Measurements from ENCODE around the gene APLF.

APLF gene
- total RNA-seq: 10.0 to 20.4 reads per million in 2 experiments

- peak; percentile 97 for DNase-seq (ENCODE audit: low read depth)
Observed at GRCh38 chr2:68467077-68467960, at the start of gene APLF, which contains the start of gene FBXO48. APLF (plus strand) TSS chr2:68467585; CDS start chr2:68467732, 147 bp downstream. FBXO48 (minus strand) TSS chr2:68467294; CDS start chr2:68465145, 2,149 bp downstream.

DNA sequence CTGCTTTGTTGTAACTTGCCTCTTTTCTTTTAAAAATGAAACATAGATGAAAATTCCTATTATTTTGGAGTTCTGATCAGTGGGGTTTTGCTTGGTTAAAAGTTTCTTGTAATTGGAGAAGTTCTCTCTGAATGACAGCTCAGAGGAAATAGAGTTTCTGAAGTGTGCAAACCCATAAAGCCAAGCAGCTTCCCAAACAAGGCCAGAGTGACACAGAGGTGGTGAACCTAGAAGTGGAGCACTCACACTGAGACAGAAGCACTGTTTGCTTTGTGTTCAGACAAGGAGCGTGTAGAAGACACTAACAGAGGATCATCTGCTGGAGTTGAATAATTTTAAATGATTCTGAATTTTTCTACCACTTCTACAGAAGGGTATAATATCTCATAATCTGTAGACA lies 49.5 kb upstream of the APLF start:
- no peak for DNase-seq (ENCODE audit: low read depth)

GRCh38 chr2:68418419-68418818 lies 49.0 kb upstream of the APLF start:
- DNase-seq (ENCODE audit: low read depth): no peak

DNA sequence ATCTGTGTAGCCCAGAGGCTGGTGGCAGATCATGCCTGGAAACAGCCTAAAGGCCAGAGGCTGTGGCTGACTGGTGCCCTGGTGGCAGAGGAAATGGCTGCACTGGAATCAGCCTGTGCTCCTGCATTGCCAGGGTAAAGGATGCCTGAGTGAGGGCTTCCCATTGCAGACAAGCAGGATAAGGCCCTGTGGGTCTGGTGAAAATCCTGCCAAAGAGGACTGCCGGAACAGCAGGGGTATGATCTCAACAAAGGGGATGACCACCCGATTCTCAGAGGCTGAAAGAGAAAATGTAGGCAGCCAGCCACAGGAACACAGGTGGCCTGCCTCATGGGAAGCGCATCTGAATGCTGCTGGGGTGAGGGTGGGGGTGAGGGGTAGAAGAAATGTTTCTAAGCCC lies 48.5 kb upstream of the APLF start:
- DNase-seq (ENCODE audit: low read depth): no peak

DNA sequence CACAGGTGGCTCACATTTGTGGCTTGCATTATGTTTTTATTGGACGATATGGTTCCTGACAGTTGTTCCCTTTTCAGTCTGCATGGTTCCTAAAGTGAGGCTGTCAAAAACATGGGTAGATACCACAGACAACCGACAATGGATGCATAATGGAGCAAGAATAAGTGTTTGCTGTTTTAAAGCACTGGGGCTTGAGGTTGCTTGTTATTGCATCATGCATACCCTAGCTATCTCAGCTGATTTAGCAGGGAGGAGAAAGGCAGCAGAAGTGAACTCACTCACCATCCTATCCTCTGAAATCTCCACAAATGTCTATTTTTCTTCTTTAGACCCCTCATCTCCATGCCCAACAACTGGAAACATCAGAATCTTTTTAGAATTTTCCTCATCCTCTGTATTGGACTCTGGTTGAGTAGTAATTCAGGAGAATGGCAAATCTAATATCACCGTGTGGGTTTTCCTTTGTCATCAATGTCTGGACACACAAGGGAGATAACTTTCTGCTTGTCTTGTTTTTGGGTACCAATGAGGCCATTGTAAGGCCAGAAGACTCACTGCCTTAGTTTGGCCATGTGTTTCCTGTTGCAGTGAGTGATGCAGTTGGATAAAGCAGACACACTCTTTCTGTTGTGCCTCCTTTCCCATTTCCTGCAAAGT lies 47.0 kb upstream of the APLF start:
- DNase-seq (ENCODE audit: low read depth): no peak

DNA sequence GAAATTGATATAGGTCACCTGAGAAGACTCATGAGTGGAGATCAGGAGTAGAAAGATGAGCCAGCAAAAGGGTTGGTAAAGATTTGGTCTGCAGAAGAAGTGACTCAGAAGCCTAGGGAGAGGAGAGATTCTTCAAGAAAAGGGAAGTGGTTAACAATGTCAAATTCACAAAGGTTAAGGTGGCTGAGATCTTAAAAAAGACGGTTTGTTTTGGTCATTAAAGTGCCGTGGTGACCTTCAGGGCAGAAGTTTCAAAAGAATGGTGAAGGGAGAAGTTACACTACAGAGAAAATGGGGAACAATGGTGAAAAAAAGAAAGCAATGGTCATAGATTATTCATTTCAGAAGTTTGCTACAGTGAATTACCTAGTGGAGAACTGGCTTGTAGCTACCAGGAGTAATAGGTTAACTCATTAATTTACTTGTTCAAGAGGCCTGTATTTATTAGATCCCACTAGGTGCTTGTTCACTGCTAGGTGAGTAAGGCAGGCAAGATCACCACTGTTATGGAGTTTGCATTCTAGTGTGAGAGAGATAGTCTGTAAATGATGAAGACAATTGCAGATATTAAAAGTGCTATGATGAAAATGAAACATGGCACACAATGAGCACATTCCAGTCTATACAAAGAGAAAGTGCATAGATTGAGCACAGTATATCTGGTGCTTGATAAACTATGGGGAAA lies 43.3 kb upstream of the APLF start:
- no peak for DNase-seq (ENCODE audit: low read depth)

DNA sequence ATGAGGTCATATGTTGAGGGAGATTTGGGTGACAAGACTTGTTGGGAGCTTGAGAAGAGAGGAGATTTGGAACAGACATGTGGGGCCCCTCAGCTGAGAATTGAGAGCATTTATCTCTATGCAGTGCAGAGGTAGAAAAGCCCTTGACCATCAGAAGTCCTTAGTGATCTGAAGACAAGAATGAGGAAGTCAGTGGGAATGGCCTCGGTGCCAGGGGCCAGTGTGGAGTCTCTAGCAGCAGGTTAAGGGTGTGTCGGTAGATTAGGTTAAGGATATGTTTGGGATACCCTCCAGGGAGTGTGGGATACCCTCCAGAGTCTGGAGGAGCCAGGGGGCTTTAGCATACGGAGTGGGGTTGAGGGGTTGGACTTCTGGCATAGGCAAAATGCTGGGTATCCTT lies 41.9 kb upstream of the APLF start:
- DNase-seq (ENCODE audit: low read depth): no peak

GRCh38 chr2:68426446-68426845 lies 40.9 kb upstream of the APLF start:
- DNase-seq (ENCODE audit: low read depth): no peak

DNA sequence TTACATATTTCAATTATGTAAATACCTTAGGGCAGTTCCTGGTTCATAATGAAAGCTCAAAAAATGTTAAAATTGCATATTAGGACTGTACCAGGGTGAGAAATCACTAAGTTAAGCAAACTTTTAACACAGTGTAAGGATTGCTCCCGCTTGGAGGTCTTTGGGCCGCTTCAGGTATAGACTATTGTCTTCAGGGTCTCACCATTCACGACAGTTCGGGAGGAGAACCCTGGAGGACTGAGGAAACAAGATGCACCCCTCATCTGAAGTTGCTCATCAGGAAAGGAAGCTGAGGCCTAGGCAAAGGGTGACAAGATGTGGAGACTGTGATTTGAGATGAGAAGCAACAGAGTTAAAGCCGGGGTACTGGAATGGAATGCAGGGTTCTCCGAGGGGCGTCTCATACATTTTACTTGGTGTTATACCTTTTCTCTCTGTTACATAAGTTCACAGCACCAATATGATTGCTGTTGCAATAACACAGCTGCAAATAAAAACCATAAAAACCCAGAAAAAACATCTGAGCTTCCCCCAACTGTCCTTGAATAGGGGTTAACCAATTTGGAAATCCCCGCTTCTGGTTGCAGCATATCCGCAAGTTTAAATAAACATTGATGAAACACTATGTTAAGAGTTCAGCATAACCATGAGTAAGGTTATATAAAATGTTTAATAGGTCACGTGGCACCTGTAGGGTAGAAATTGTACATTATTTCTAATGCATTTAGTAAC lies 40.4 kb upstream of the APLF start:
- DNase-seq (ENCODE audit: low read depth): no peak

- no peak for DNase-seq (ENCODE audit: low read depth)
Observed at GRCh38 chr2:68428126-68428525, 39.3 kb upstream of the APLF start.

DNA sequence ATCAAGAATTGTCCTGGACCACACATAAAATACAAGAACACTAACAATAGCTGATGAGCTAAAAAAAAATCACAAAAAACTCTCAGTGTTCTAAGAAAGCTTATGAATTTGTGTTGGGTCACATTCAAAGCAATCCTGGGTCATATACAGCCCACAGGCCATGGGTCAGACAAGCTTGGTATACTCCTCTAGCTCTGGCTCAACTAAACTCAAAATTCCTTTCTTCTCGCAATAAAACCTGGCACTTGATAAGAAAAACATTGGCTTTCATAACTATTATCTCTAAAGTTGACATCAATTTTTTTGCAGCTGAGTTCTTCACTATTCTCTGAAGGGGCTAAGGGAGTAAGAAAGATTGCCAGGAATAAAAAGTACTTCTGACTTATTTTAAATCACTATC lies 38.6 kb upstream of the APLF start:
- DNase-seq (ENCODE audit: low read depth): no peak

DNA sequence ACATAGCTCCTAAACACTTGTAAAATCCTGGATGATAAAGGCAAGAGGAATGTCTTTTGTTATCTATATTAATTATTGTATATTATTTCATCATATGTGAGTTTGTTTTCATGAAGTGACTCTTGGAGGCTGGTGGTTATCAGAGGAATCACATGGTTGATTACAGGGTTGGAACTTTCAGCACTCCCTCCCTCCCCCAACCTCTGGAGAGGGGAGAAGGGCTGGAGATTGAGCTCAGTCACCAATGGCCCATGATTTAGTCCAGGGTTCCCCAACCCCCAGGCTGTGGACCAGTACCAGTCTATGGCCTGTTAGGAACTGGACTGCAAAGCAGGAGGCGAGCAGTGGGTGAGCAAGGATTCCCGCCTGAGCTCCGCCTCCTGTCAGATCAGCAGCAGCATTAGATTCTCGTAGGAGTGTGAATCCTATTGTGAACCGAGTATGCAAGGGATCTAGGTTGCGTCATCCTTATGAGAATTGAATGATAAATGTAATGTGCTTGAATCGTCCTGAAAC lies 38.0 kb upstream of the APLF start:
- no peak for DNase-seq (ENCODE audit: low read depth)

DNA sequence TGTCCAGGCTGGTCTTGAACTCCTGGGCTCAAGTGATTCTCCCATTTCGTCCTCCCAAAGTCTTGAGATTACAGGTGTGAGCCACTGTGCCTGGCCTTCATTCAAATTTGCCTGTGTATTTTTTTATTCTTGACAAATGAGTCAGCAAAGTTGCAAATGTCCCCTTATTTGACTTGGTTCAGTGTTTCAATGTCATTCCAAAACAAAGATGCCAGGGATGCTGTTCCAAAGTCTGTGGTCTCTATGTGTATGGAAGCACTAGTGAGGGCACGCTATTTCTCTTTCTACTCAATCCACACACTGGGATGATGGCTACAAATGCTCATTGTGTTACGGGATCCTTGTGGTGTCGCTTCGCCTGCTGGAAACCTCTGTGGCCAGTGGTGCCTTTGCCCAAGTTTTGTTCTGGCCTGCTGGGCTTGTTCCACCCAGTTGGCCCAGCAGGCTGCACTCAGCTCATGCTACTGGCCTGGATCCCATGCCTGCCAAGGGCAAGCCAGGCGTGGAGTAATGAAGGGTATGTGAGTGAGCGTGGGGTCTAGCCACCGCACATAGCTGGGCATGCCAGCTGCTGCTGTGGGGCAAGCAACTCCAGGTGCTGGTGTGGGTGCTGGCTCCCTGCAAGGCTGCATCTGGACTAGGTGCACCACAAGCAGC lies 35.9 kb upstream of the APLF start:
- DNase-seq (ENCODE audit: low read depth): no peak

- no peak for DNase-seq (ENCODE audit: low read depth)
Observed at GRCh38 chr2:68432696-68433658, 34.4 kb upstream of the APLF start.

DNA sequence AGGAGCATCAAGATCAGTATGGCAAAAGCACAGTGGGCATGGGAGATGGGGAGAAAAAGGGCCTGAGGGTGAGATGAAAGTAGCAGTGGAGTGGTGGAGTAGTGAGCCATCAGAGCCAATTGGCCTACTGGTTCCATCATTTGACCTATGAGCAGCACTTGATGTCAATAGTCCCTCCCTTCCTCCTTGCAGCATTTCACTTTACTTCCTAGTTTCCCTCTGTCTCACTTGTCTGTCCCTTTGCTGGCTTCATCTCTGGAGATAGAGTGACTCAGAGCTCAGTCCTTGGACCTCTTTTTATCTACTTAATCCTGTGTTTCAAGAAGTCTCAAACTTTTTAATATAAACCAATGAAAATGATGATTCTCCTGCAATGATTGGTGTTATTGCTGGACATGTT lies 32.4 kb upstream of the APLF start:
- DNase-seq (ENCODE audit: low read depth): no peak

DNA sequence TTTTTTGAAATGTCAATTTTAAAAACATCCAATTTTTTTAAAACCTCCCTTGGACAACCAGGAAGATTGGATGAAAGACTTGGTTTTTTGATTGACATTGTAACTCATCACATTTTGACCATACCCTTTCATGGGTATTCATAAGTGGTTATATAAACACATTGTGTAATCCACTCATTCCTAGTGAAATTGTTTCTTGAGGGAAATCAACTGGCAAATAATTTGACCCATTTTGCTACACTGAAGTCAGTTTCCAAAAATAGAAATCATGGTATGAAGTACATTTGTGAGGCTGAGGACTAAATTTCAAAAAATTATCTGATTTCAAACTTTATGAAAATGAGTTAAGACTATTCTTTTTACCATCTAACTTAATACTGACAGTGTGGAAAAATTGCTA lies 31.8 kb upstream of the APLF start:
- no peak for DNase-seq (ENCODE audit: low read depth)

DNA sequence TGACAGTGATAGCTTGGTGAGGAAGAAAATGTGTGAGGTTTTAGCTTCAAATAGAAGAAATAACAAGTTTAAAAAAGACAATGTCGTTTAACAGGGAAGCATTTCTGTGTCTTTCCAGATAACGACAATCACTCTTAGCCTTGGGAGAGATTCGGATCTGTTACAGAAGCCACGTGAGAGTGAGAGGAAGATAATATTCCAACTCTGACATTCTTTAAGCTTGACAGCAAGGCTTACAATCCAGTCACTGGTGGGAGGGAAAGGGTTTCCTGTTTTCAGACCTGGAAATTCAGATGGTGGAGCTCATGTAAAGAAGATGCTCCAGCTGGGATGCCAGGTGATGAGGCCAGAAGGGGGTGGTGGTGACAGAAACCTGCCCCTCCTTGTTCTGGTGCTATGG lies 31.1 kb upstream of the APLF start:
- DNase-seq (ENCODE audit: low read depth): no peak

DNA sequence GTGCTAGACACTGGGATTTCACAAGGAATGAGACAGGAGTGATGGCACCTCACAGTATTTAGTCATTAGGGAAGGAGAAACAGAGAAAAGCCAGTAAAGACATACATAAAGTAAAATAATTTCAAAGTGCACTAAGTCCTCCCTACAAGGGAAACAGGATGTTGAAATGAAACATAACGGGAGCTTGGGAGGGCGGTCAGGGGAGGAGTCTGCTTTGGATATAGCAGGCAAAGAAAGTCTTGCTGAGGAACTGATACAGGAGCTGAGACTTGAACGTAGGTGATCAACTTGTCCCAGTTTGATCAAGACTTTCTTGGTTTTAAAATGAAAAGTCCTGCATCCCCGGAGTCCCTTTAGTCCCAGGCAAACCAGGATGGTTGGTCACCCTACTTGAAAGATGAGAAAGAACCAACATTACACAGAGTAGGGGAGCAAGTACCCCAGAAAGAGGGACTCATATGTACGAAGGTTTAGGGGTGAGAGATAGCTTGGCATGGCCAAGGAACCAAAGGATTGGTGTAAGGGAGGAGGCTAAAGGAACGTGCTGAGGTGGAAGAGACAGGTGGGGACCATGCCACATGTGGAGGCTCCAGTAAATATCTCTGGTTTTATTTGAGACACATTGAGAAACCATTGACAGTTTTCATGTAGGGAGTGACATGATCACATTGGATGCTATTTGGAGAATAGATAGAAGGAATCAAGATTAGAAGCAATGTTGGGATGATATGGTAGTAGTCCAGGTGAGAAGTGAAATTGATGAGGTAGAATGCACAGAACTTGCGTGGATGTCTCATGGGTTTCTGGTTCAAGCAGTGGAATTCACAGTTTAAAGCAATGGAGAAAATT lies 28.7 kb upstream of the APLF start:
- DNase-seq (ENCODE audit: low read depth): no peak
